DMS 273 (cell line): ENCODE data around the gene SOD3.

ENCODE experiments used
- DNase-seq: peaks from one replicate; lab custom pipeline; 2025; ENCODE audit not compliant: unreplicated experiment; lab: John Stamatoyannopoulos, UW

Gene SOD3

GRCh38 chr4:24801136-24801855 lies 5.9 kb downstream of the SOD3 start:
- no peak for DNase-seq

GRCh38 chr4:24802648-24803047 lies 7.3 kb downstream of the SOD3 start:
- DNase-seq = no peak

GRCh38 chr4:24805067-24805466 lies 9.7 kb downstream of the SOD3 start:
- DNase-seq = no peak

GRCh38 chr4:24805566-24805965 lies 10.2 kb downstream of the SOD3 start:
- DNase-seq = no peak

GRCh38 chr4:24806206-24806990 lies 11.0 kb downstream of the SOD3 start:
- no peak for DNase-seq

GRCh38 chr4:24807611-24808010 lies 12.2 kb downstream of the SOD3 start:
- peak; percentile 10 for DNase-seq

- no peak for DNase-seq
Measured at GRCh38 chr4:24808261-24808660, 12.9 kb downstream of the SOD3 start.

GRCh38 chr4:24808955-24809354 lies 13.6 kb downstream of the SOD3 start:
- no peak for DNase-seq

- peak; percentile 11 for DNase-seq
Measured at GRCh38 chr4:24809376-24809775, 14.0 kb downstream of the SOD3 start.

- no peak for DNase-seq
Measured at GRCh38 chr4:24809815-24810405, 14.5 kb downstream of the SOD3 start.

- no peak for DNase-seq
Measured at GRCh38 chr4:24810871-24811631, 15.7 kb downstream of the SOD3 start.

- no peak for DNase-seq
Measured at GRCh38 chr4:24813732-24814131, 18.4 kb downstream of the SOD3 start.

GRCh38 chr4:24816797-24817196 lies 21.4 kb downstream of the SOD3 start:
- no peak for DNase-seq

- DNase-seq = no peak
Measured at GRCh38 chr4:24820541-24820940, 25.2 kb downstream of the SOD3 start.

GRCh38 chr4:24824720-24825119 lies 29.3 kb downstream of the SOD3 start:
- DNase-seq = no peak

- DNase-seq = no peak
Measured at GRCh38 chr4:24831637-24832036, 36.3 kb downstream of the SOD3 start.

- DNase-seq = no peak
Measured at GRCh38 chr4:24835696-24836095, 40.3 kb downstream of the SOD3 start.

- DNase-seq = no peak
Measured at GRCh38 chr4:24836661-24837242, 41.4 kb downstream of the SOD3 start.

GRCh38 chr4:24837336-24837735 lies 42.0 kb downstream of the SOD3 start:
- no peak for DNase-seq

- DNase-seq = no peak
Measured at GRCh38 chr4:24837781-24838180, 42.4 kb downstream of the SOD3 start.

GRCh38 chr4:24840362-24840761 lies 45.0 kb downstream of the SOD3 start:
- no peak for DNase-seq
